HCT116 (cell line): ENCODE data around the gene TNFRSF14. TPM values are rescaled to one million over a fixed set of nuclear protein-coding genes. Genes with fewer than 3 reads are reported as not detected.
"Not testable (repeated sequence)": the region's sequence is repeated elsewhere in the genome, so short reads cannot be mapped to it uniquely, and the experiment has no call there.

ENCODE experiments used
- ATAC-seq: fragments of 200-7000 bp; cut with Tn5 transposase; 2 replicates; pipeline ENCODE4 v1.9.1; 2020; ENCODE audit warnings: mild to moderate bottlenecking, moderate library complexity
- BruUV-seq: library from RNA; stranded (reverse); fragments of 400-500 nt; replicated peaks from 2 replicates; lab custom pipeline; 2021; lab: Mats Ljungman, UMichigan
- CTCF ChIA-PET: fragments of 300-600 bp; sonication (Branson Sonifier 250); formaldehyde crosslinking; loops from one replicate; lab custom pipeline; 2021; ENCODE audit warnings: antibody characterized with exemption; lab: Charles Lee
- POLR2A ChIA-PET: fragments of 300-600, 350-600 bp; sonication (Branson Sonifier 250); formaldehyde crosslinking; loops from one replicate; lab custom pipeline; 2021; ENCODE audit warnings: antibody characterized with exemption; lab: Charles Lee
- RAD21 ChIA-PET, 2 experiments: fragments of 300-600 bp; sonication (Branson Sonifier 250); formaldehyde crosslinking; loops; one replicate each; lab custom pipeline; 2023; ENCODE audit warnings: low total read pairs in 2 of 2; ENCODE audit not compliant: uncharacterized antibody in 2 of 2, unreplicated experiment in 2 of 2, low non-redundant PET in 1 of 2; lab: Charles Lee
- DNase-seq: peaks from one replicate; pipeline ENCODE4 v3.0.0-alpha.2; 2010; ENCODE audit warnings: low read depth, low spot score
- H2AFZ ChIP-seq: fragments of 200-600 bp; shearing (Covaris generic), sonication (generic); 2 replicates; pipeline ENCODE4 v1.6.1; 2017; ENCODE audit warnings: low read depth, mixed run types, mixed read lengths, antibody characterized with exemption, low read length; ENCODE audit not compliant: poor library complexity, severe bottlenecking
- H3K27ac ChIP-seq: 2 replicates; pipeline ENCODE4 v1.5.1; 2012; ENCODE audit warnings: low read depth, low read length
- H3K27me3 ChIP-seq: fragments of 200-600 bp; sonication (generic); 2 replicates; pipeline ENCODE4 v1.6.1; 2016; ENCODE audit warnings: mixed run types, low read length, mixed read lengths; ENCODE audit not compliant: insufficient read depth
- H3K36me3 ChIP-seq, 2 experiments: fragments of 200-500 bp in 1 of 2; fragments of 200-600 bp in 1 of 2; sonication (Bioruptor generic) in 1 of 2; sonication (generic) in 1 of 2; 2 replicates each; pipeline versions ENCODE4 v1.5.1 to v1.6.1; 2014 to 2016; ENCODE audit warnings: low read length in 2 of 2, inconsistent platforms in 1 of 2, mixed read lengths in 1 of 2, mixed run types in 1 of 2; ENCODE audit not compliant: insufficient read depth in 2 of 2, control insufficient read depth in 1 of 2
- H3K4me1 ChIP-seq, 2 experiments: fragments of 200-600 bp in 1 of 2; sonication (generic) in 1 of 2; 2 replicates each; pipeline versions ENCODE4 v1.5.1 to v1.6.1; 2012 to 2017; ENCODE audit warnings: low read length in 2 of 2, inconsistent platforms in 1 of 2, mild to moderate bottlenecking in 1 of 2, mixed read lengths in 1 of 2, mixed run types in 1 of 2, moderate library complexity in 1 of 2; ENCODE audit not compliant: insufficient read depth in 2 of 2, control insufficient read depth in 1 of 2
- H3K4me2 ChIP-seq: fragments of 200-600 bp; sonication (generic); 2 replicates; pipeline ENCODE4 v1.6.1; 2017; ENCODE audit warnings: mixed run types, low read length, mixed read lengths
- H3K4me3 ChIP-seq, 2 experiments: fragments of 200-600 bp in 1 of 2; sonication (generic) in 1 of 2; replicated peaks in 1 of 2; 2 replicates each; pipeline ENCODE4 v1.5.1; 2011 to 2016; ENCODE audit warnings: low read length in 2 of 2, control low read depth in 1 of 2, low read depth in 1 of 2, mild to moderate bottlenecking in 1 of 2, mixed read lengths in 1 of 2, mixed run types in 1 of 2
- H3K79me2 ChIP-seq: fragments of 200-600 bp; sonication (generic); 2 replicates; pipeline ENCODE4 v1.6.1; 2017; ENCODE audit warnings: mild to moderate bottlenecking, mixed run types, low read length, moderate library complexity, mixed read lengths; ENCODE audit not compliant: insufficient read depth
- H3K9ac ChIP-seq: fragments of 200-600 bp; sonication (generic); 2 replicates; pipeline ENCODE4 v1.6.1; 2016; ENCODE audit warnings: low read length, mixed read lengths
- H3K9me2 ChIP-seq: fragments of 200-600 bp; sonication (generic), shearing (Covaris generic); 2 replicates; pipeline ENCODE4 v1.6.1; 2017; ENCODE audit warnings: mixed run types, mild to moderate bottlenecking, moderate library complexity; ENCODE audit not compliant: insufficient read depth
- H3K9me3 ChIP-seq, 2 experiments: fragments of 200-500 bp in 1 of 2; fragments of 200-600 bp in 1 of 2; sonication (Bioruptor generic) in 1 of 2; sonication (generic) in 1 of 2; 2 replicates each; pipeline ENCODE4 v1.6.1; 2014 to 2017; ENCODE audit warnings: low read length in 2 of 2, mixed read lengths in 2 of 2, inconsistent platforms in 1 of 2, low read depth in 1 of 2, mild to moderate bottlenecking in 1 of 2, mixed run types in 1 of 2, moderate library complexity in 1 of 2; ENCODE audit not compliant: control insufficient read depth in 1 of 2, insufficient read depth in 1 of 2
- H4K20me1 ChIP-seq: fragments of 200-600 bp; sonication (generic), shearing (Covaris generic); 2 replicates; pipeline ENCODE4 v1.6.1; 2017; ENCODE audit warnings: mixed run types, mild to moderate bottlenecking, moderate library complexity; ENCODE audit not compliant: insufficient read depth
- CTCF ChIP-seq, 3 experiments: fragments of 200-600 bp in 1 of 3; sonication (generic) in 1 of 3; IDR thresholded peaks in 2 of 3; conservative IDR thresholded peaks in 1 of 3; 2 replicates each; pipeline ENCODE4 v1.5.1; 2012 to 2017; ENCODE audit warnings: low read depth in 2 of 3, low read length in 2 of 3, antibody characterized with exemption in 1 of 3, borderline replicate concordance in 1 of 3, control low read depth in 1 of 3, mild to moderate bottlenecking in 1 of 3, mixed read lengths in 1 of 3, mixed run types in 1 of 3, moderate library complexity in 1 of 3; ENCODE audit not compliant: insufficient read depth in 1 of 3
- POLR2AphosphoS5 ChIP-seq: IDR thresholded peaks from 2 replicates; pipeline ENCODE4 v1.6.1; 2011; ENCODE audit warnings: mild to moderate bottlenecking, low read depth, low read length, moderate library complexity
- SRF ChIP-seq: IDR thresholded peaks from 2 replicates; pipeline ENCODE4 v1.6.1; 2012; ENCODE audit warnings: low read depth
- YY1 ChIP-seq: IDR thresholded peaks from 2 replicates; pipeline ENCODE4 v1.6.1; 2011; ENCODE audit warnings: low read length, low read depth, moderate library complexity, mild to moderate bottlenecking; ENCODE audit not compliant: insufficient replicate concordance; ENCODE audit errors: extremely low read depth
- intact Hi-C: fragments of 100-400 bp; cut with micrococcal nuclease; formaldehyde crosslinking; loops from 2 replicates; pipeline ENCODE4 v1.10.0; 2022
- total RNA-seq: library from RNA; stranded (reverse); gene quantifications from one replicate; pipeline ENCODE4 v1.2.1, GENCODE V29; 2021; ENCODE audit not compliant: unreplicated experiment

TNFRSF14 gene
- total RNA-seq, 1 experiment from 2014 or later, result 0.66 TPM

- Histone ChIP-seq H3K4me2 (peak overlapping the region; percentile 97), H4K20me1 (no peaks in the 10 kb centered on the region), H3K9me2 (no peaks in the 10 kb centered on the region), H2AFZ (no peak overlapping the region), H3K9me3 (no peaks in the 10 kb centered on the region), H3K4me1 (peaks cover 24 to 44% of the 10 kb centered on the region in 2 experiments), H3K27me3 (no peaks in the 10 kb centered on the region), H3K27ac (peak overlapping the region; percentile 93), H3K9ac (peak overlapping the region; percentile 82), H3K4me3 (peak overlapping the region; percentile 66 to 70), H3K79me2 (no peaks in the 10 kb centered on the region), H3K36me3 (no peaks in the 10 kb centered on the region)
- no TSS peak for BruUV-seq
- TF ChIP-seq SRF (no peak), POLR2AphosphoS5 (peak; percentile 63), YY1 (peak; percentile 46), CTCF (IDR thresholded peaks at IDR 0.05 in 2 of 3, conservative IDR thresholded peaks at IDR 0.05 in 1 of 3; ENCODE audit: borderline replicate concordance in 1 of 3, insufficient read depth in 1 of 3, low read depth in 2 of 3, low read length in 2 of 3) (peak in 2 of 3 experiments; percentile 92 to 96; a peak in 4 of 6 replicates)
- ChIA-PET CTCF (interaction anchor here (0.9 to 2.4 kb wide), 8 partner anchors 22 to 353 kb away, joined by 3 to 13 read pairs (median 6); partner anchors contain the start of genes FAAP20, PANK4 and PEX10), RAD21 (no interaction called here), POLR2A (interaction anchor here (1.1 to 1.6 kb wide), 2 partner anchors 133 to 135 kb away, joined by 3 to 4 read pairs; no protein-coding TSS in a partner anchor)
- intact Hi-C loops, result loop anchor here (1.0 kb wide), 3 partner anchors 134 to 353 kb away; no protein-coding TSS in a partner anchor
- peak; percentile 58 for ATAC-seq
- DNase-seq, result peak; percentile 70
These were observed 8.0 kb upstream of the TNFRSF14 start for GRCh38 chr1:2548068-2548589.

- H3K79me2 ChIP-seq, H2AFZ ChIP-seq, H3K9me2 ChIP-seq, H3K27me3 ChIP-seq, intact Hi-C loops, RAD21 ChIA-PET, DNase-seq, H3K4me3 ChIP-seq, H4K20me1 ChIP-seq, POLR2A ChIA-PET, H3K36me3 ChIP-seq, H3K9me3 ChIP-seq, ATAC-seq, H3K9ac ChIP-seq, BruUV-seq: not testable (repeated sequence)
- CTCF ChIA-PET, result interaction anchor here (1.3 kb wide), 1 partner anchor 135 kb away, joined by 9 read pairs; no protein-coding TSS in a partner anchor
- Histone ChIP-seq H3K4me2 (peak overlapping the region; percentile 97), H3K4me1 (peaks cover 24 to 44% of the 10 kb centered on the region in 2 experiments), H3K27ac (peak overlapping the region; percentile 93)
These were observed 6.7 kb upstream of the TNFRSF14 start for GRCh38 chr1:2549367-2550029.

GRCh38 chr1:2550309-2550861, 5.8 kb upstream of the TNFRSF14 start:
- CTCF ChIA-PET, result not testable (repeated sequence)

More at GRCh38 chr1:2550309-2550861, 5.8 kb upstream of the TNFRSF14 start:
- H4K20me1 ChIP-seq, intact Hi-C loops, BruUV-seq, H3K79me2 ChIP-seq, H3K9ac ChIP-seq, H3K9me2 ChIP-seq, ATAC-seq, H3K4me3 ChIP-seq, H3K4me2 ChIP-seq, H3K27me3 ChIP-seq, RAD21 ChIA-PET, H3K36me3 ChIP-seq, POLR2A ChIA-PET, H3K27ac ChIP-seq, H3K9me3 ChIP-seq, H2AFZ ChIP-seq, DNase-seq: not testable (repeated sequence)
- H3K4me1 ChIP-seq, result peaks cover 24 to 37% of the 10 kb centered on the region in 2 experiments
